Cardiac fibroblast (primary cell): ENCODE measurements around the gene IMP3.

Experiments used
- DNase-seq, 2 donors: peaks; one replicate each; pipeline versions ENCODE4 v3.0.0 to v3.0.0-alpha.2; 2010; ENCODE audit warnings: low read depth in 2 of 2
- H3K4me3 ChIP-seq, 2 donors: replicated peaks in 1 of 2; 1 replicate in 1 of 2; 2 replicates in 1 of 2; pipeline ENCODE4 v1.5.1; 2011; ENCODE audit warnings: low read depth in 2 of 2, low read length in 2 of 2, mild to moderate bottlenecking in 2 of 2, moderate library complexity in 1 of 2
- CTCF ChIP-seq: IDR thresholded peaks from one replicate; pipeline ENCODE4 v1.5.1; 2011; ENCODE audit warnings: low read depth, mild to moderate bottlenecking, low read length, inconsistent platforms

The IMP3 gene

GRCh38 chr15:75671730-75672602 is 31.9 kb upstream of the IMP3 start:
- DNase-seq = peak; percentile 7 to 35

GRCh38 chr15:75669879-75670212 is 29.8 kb upstream of the IMP3 start:
- no peak for TF ChIP-seq CTCF
- H3K4me3 ChIP-seq = no peak overlapping the region
- no peak for DNase-seq

More at GRCh38 chr15:75671730-75672602, 31.9 kb upstream of the IMP3 start:
- no peak for TF ChIP-seq CTCF
- no peak overlapping the region for H3K4me3 ChIP-seq

- H3K4me3 ChIP-seq = no peak overlapping the region
- TF ChIP-seq CTCF = no peak
- DNase-seq = peak in 1 of 2 donors; percentile 46
Measured at GRCh38 chr15:75669191-75669878, 29.3 kb upstream of the IMP3 start.

GRCh38 chr15:75666823-75667501 is 26.9 kb upstream of the IMP3 start:
- peak; percentile 98 to 100 for DNase-seq
- peak overlapping the region in 1 of 2 donors; percentile 8 for H3K4me3 ChIP-seq
- no peak for TF ChIP-seq CTCF

GRCh38 chr15:75663931-75664421 is 24.0 kb upstream of the IMP3 start:
- TF ChIP-seq CTCF = no peak
- no peak for DNase-seq
- no peak overlapping the region for H3K4me3 ChIP-seq

GRCh38 chr15:75662823-75663519 is 22.9 kb upstream of the IMP3 start:
- no peak overlapping the region for H3K4me3 ChIP-seq
- no peak for DNase-seq
- TF ChIP-seq CTCF = no peak
